NCI-H1105 treated with DMSO at 0.1 percent for 48 hours (cell line): ENCODE measurements around the gene SLC26A8.
"Not testable (repeated sequence)": the region's sequence is repeated elsewhere in the genome, so short reads cannot be mapped to it uniquely, and the experiment has no call there.

ENCODE experiments used
- DNase-seq: peaks from one replicate; lab custom pipeline; 2025; lab: John Stamatoyannopoulos, UW

The SLC26A8 gene

GRCh38 chr6:35943390-35943789, 81.1 kb downstream of the SLC26A8 start:
- DNase-seq: no peak

DNA sequence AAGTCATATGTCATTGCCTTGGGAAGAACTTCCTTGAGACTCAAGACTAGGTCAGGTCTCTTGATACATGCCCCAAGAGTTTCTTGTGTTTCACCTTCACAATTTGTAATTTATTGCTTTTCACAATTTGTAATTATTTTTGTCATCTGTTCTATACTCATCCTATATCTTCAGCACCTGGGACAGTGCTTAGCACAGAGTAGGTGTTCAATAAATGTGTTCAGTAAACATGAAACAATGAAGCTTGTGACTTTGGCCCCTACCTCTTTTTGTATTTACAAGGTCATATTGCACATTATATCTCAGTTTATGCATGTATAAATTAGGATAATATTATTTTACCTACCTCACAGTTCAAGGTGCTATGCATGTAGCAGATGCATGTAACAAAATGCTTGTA, 82.1 kb downstream of the SLC26A8 start:
- no peak for DNase-seq

DNA sequence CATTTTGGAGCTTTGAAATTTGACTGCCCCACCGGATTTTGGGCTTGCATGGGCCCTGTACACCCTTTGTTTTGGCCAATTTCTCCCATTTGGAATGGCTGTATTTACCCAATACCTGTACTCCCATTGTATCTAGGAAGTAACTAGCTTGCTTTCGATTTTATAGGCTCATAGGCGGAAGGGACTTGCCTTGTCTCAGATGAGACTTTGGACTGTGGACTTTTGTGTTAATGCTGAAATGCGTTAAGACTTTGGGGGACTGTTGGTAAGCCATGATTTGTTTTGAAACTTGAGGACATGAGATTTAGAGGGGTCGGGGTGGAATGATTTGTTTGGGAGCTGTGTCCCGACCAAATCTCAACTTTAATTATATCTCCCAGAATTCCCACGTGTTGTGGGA, 83.3 kb downstream of the SLC26A8 start:
- DNase-seq: not testable (repeated sequence)

DNA sequence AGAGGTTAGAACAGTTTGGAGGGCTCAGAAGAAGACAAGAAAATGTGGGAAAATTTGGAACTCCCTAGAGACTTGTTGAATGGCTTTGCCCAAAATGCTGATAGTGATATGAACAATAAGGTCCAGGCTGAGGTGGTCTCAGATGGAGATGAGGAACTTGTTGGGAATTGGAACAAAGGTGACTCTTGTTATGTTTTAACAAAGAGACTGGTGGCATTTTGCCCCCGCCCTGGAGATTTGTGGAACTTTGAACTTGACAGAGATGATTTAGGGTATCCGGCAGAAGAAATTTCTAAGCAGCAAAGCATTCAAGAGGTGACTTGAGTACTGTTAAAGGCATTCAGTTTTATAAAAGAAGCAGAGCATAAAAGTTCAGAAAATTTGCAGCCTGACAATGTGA, 84.4 kb downstream of the SLC26A8 start:
- DNase-seq: not testable (repeated sequence)

DNA sequence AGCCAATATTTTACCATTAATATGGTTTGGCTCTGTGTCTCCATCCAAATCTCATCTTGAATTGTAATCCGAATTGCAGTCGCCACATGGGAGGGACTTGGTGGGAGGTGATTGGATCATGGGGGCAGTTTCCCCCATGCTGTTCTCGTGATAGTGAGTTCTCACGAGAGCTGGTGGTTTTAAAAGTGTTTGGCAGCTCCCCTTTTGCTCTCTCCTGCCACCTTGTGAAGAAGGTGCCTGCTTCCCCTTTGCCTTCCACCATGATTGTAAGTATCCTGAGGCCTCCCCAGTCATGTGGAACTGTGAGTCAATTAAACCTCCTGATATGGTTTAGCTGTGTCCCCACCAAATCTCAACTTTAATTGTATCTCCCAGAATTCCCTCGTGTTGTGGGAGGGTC, 85.2 kb downstream of the SLC26A8 start:
- not testable (repeated sequence) for DNase-seq

DNA sequence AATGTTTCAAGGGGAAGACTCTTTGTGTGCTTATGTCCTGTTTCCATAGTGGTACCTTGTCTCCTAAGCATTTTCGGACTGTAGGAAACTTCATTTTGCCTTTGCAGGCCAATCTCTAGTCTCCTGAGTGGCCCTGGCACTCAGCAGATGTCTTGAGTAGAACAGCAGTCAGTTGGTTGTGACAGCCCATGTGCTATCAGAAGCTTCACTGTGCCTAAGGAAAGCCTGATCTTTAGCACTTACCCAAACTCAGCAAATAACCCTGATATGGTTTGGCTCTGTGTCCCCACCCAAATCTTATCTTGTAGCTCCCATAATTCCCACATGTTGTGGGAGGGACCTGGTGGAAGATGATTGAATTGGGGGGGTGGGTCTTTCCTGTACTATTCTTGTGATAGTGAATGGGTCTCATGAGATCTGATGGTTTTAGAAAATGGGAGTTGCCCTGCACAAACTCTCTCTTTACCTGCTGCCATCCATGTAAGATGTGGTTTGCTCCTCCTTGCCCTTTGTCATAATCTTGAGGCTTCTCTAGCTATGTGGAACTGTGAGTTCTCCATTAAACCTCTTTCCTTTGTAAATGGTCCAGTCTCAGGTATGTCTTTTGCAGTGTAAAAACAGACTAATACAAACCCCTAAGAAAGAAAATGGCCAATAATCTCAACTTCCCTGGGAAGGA, 87.6 kb downstream of the SLC26A8 start:
- no peak for DNase-seq

DNA sequence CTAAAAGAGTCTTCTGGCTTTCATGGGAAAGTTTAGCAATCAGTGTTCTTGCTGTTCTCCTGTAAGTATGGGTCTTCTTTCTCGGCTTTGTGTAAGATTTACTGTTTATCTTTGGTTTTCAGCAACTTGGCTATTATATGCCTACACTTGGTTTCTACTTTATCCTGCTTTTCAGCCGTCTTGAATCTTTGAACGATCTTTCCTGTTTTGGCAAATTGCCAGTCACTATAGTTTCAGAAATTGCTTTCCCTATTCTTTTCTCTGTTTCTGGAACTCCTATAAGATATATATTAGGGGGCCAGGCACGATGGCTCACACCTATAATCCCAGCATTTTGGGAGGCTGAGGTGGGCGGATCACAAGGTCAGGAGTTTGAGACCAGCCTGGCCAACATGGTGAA, 89.0 kb downstream of the SLC26A8 start:
- no peak for DNase-seq

DNA sequence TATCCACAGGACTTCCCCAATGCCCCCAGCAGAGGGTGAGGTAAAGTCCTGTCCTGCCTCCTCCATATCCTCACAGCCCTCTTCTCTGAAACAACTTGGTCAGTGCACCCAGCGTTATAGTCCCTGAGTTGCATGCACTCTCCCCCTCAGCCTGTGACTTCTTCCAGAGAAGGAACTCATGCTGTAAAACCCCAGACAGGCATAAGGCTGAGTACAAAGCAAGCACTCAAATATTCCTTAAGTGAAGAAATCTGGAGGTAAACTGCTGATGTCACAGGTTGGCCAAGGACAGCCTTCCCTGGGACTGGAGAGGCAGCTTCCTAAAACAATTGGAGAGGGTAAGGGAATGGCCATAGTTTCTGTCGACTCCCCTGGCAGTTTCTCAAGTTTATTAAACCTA, 90.6 kb downstream of the SLC26A8 start:
- DNase-seq: no peak

GRCh38 chr6:35931873-35932272, 92.6 kb downstream of the SLC26A8 start:
- DNase-seq: not testable (repeated sequence)

GRCh38 chr6:35931120-35931561, 93.3 kb downstream of the SLC26A8 start:
- no peak for DNase-seq

GRCh38 chr6:35929601-35930000, 94.8 kb downstream of the SLC26A8 start:
- DNase-seq: no peak

- no peak for DNase-seq
These were observed 97.8 kb downstream of the SLC26A8 start for GRCh38 chr6:35926509-35927215.

DNA sequence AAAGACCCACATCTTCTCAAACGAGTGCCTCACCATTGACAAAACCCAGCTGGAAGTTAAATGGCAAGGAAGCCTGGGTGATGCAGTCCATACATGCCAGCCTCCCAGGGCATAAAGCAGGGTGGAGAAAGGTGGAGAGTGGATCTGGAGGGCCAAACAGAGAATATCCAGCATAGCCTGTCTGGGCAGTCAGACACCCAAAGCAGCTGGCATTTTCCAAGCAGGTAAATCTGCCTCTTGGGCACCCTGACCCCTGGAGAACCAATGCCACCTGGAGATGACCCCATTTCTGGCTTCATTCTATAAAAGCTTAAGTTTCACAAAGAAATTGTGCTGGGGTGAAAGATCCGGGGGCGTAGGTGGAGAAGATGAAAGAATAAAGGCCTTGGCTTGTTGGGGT, 98.5 kb downstream of the SLC26A8 start:
- no peak for DNase-seq

- DNase-seq: no peak
These were observed 100.3 kb downstream of the SLC26A8 start for GRCh38 chr6:35924146-35924545.

DNA sequence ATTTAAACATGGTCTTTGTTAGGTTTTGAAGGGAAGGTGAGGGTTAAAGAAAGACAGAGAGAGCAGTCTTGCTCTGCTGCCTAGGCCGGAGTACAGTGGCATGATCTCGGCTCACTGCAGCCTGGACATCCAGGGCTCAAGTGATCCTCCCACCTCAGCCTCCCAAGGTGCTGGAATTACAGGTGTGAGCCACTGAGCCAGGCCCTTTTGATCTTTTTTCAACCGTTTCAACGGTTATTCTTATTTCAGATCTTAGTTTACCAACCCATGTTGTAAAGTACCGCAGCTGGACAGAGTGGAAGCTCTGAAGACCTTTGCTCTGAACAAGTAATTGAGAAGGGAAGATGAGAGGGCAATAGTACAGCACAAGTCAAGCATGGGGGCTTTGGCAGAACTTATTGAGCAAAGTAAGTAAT, 102.3 kb downstream of the SLC26A8 start:
- DNase-seq: no peak

DNA sequence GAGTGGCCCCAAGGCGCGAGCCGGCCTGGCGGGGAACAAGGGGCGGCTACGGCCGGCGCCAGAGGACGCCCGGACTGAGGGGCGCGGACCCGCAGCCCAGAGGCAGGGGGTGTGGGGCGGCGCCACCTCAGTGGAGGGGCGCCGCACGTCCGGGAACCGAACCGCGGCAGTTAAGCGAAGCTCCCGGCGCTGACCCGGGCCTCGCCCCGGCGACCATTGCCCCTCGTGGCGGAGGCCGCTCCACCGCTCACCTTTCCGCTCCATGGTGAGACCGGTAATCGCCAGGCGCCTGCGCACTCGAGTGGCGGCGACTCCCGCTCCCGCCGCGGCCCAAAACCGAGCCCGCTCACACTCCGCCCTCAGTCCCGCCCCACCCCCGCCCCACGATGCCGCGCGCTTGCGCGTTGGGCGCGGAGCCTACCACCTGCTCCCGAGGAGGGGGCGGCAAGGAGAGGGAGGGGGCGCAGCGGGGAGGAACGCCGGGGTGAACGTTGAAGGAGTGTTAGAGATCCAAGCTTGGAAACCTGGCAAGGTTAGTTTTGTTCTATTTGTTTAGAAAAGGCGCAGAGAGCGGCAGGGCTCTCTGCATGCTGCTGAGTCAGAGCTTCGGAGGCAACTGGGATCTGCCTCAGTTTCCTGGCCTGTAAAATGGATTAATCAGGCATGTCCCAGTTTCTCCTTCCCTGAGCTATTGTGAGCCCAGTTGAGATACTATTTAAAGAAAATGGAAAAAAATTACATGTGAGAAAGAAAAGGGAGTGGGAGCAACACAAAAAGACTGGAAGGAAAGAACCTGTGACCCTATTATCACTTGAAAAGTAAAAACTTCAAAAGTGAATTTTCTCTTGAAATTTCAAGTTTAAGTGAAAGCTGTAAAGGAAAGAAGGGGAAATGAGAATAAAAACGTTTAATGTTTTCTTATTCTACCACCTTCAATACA, 103.4 kb downstream of the SLC26A8 start, which contains the start of gene SRPK1:
SRPK1 (minus strand) TSS at position 306 of the 940 bp plus-strand sequence; CDS start at position 264, 42 bp downstream.
- DNase-seq: peak; percentile 83

DNA sequence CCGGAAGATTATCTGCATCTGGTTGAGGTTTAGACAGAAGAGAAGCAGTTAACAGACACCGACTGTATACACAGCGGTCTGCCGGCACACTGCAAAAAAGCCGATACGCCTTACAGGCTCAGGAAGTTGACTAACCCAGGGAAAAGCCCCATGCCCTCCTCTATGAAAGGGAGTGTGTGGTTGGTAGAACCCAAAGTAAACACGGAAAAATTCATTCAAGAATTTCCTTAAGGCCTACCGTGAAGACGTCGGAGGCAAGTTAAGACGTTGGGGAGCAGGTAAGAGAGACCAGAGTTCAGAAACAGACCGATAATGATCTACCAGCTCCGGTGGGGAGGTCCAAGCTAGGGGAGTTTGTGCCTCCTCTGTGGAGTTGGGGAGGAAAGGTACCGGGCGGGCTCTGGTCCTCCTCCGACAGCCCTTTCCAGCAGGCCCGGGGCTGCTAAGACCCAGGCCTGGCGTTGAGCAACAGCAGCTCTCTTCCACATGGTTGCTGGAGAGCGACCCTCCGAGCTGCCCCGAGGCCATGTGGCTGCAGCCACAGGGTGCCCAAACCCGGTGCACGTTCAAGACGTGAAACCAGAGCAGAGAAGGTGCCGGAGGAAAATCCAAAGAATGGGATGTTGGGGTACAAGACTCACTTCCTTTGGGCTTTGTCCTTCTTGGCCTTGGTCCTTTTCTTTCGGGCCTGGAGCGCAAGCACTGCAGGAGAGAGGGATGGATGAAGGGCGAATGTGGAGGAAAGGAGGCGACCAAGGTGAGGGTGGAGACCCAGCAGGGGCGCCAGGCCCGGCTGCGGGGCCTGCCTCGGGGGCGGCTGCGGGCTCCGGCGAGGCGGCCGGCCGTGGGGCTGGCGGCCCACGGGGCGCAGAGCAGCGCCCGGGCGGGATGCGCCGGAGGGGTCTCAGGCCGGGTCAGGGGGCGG, 104.4 kb downstream of the SLC26A8 start:
- DNase-seq: peak; percentile 19

GRCh38 chr6:35919085-35919826, 105.2 kb downstream of the SLC26A8 start:
- DNase-seq: no peak

GRCh38 chr6:35916893-35917292, 107.5 kb downstream of the SLC26A8 start:
- not testable (repeated sequence) for DNase-seq

DNA sequence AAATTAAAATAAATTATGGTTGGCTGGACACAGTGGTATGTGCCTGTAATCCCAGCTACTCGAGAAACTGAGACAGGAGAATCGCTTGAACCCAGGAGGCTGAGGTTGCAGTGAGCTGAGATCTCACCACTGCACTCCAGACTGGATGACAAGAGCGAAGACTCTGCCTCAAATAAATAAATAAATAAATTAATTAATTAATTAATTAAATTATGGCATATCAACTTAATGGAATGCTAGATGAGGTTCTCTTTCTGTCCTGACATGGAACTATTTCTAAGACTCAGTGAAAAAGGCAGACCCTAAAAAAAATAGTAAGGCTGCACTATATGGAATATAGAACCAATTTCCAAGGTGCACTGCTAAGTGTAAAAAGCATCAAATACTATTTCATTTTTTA, 108.4 kb downstream of the SLC26A8 start:
- DNase-seq: no peak

- DNase-seq: no peak
These were observed 109.9 kb downstream of the SLC26A8 start for GRCh38 chr6:35914536-35914935.
